HepG2 (cell line): ENCODE results near the gene MXRA7. TPM values are rescaled to one million over a fixed set of nuclear protein-coding genes. Genes with fewer than 3 reads are reported as not detected.

Source experiments
- CBFB ChIP-seq: sonication (generic); formaldehyde crosslinking; IDR thresholded peaks from 2 replicates; pipeline ENCODE4 v1.4.0; 2020; ENCODE audit warnings: missing genetic modification reagents
- DMAP1 ChIP-seq: IDR thresholded peaks from 2 replicates; pipeline ENCODE4 v1.6.1; 2016
- KAT7 ChIP-seq: IDR thresholded peaks from 2 replicates; pipeline ENCODE4 v1.6.1; 2018; ENCODE audit warnings: borderline replicate concordance, missing compliant biosample characterization
- MTA3 ChIP-seq: sonication (generic); formaldehyde crosslinking; IDR thresholded peaks from 2 replicates; pipeline ENCODE4 v1.4.0; 2020; ENCODE audit warnings: missing genetic modification reagents
- NCOR1 ChIP-seq: fragments of 200-600 bp; sonication (generic); IDR thresholded peaks from 2 replicates; pipeline ENCODE4 v1.7.0; 2017; ENCODE audit warnings: antibody characterized with exemption, low read length, borderline replicate concordance
- NFKBIZ ChIP-seq: IDR thresholded peaks from 2 replicates; pipeline ENCODE4 v1.6.1; 2018; ENCODE audit warnings: missing genetic modification reagents, missing compliant biosample characterization
- POGZ ChIP-seq: sonication (generic); formaldehyde crosslinking; IDR thresholded peaks from 2 replicates; pipeline ENCODE4 v1.4.0; 2020; ENCODE audit warnings: mild to moderate bottlenecking, missing genetic modification reagents
- RARA ChIP-seq: IDR thresholded peaks from 2 replicates; pipeline ENCODE4 v1.6.1; 2016; ENCODE audit warnings: missing genetic modification reagents, missing compliant biosample characterization
- RBM22 ChIP-seq: fragments of 200-400 bp; formaldehyde crosslinking; optimal IDR thresholded peaks from 2 replicates; pipeline ENCODE3; 2017; ENCODE audit warnings: mild to moderate bottlenecking, low read length, moderate library complexity
- RXRB ChIP-seq: IDR thresholded peaks from 2 replicates; pipeline ENCODE4 v1.6.1; 2016; ENCODE audit warnings: borderline replicate concordance, missing genetic modification reagents, missing compliant biosample characterization
- TCF7L2 ChIP-seq: IDR thresholded peaks from 2 replicates; pipeline ENCODE4 v1.6.1; 2011; ENCODE audit warnings: mild to moderate bottlenecking, low read depth, low read length, moderate library complexity
- ZKSCAN8 ChIP-seq: IDR thresholded peaks from 2 replicates; pipeline ENCODE4 v1.6.1; 2016; ENCODE audit warnings: borderline replicate concordance, missing genetic modification reagents, missing compliant biosample characterization
- ZNF260 ChIP-seq: sonication (generic); formaldehyde crosslinking; IDR thresholded peaks from 2 replicates; pipeline ENCODE4 v1.4.0; 2020; ENCODE audit warnings: missing genetic modification reagents, low read depth, mild to moderate bottlenecking, borderline replicate concordance
- ZNF333 ChIP-seq: sonication (generic); formaldehyde crosslinking; IDR thresholded peaks from 2 replicates; pipeline ENCODE4 v1.4.0; 2020; ENCODE audit warnings: mild to moderate bottlenecking, missing genetic modification reagents, borderline replicate concordance
- ZNF446 ChIP-seq: sonication (generic); formaldehyde crosslinking; IDR thresholded peaks from 2 replicates; pipeline ENCODE4 v1.5.0; 2020; ENCODE audit warnings: mild to moderate bottlenecking, missing genetic modification reagents
- ZNF562 ChIP-seq: sonication (generic); formaldehyde crosslinking; IDR thresholded peaks from 2 replicates; pipeline ENCODE4 v1.8.0; 2022; ENCODE audit warnings: missing genetic modification reagents, borderline replicate concordance
- ZNF572 ChIP-seq: sonication (generic); formaldehyde crosslinking; IDR thresholded peaks from 2 replicates; pipeline ENCODE4 v1.5.1; 2020; ENCODE audit warnings: mild to moderate bottlenecking, missing genetic modification reagents
- ZNF747 ChIP-seq: sonication (generic); formaldehyde crosslinking; IDR thresholded peaks from 2 replicates; pipeline ENCODE4 v1.8.1; 2023; ENCODE audit warnings: missing genetic modification reagents, mild to moderate bottlenecking, borderline replicate concordance
- ZNF75D ChIP-seq: sonication (generic); formaldehyde crosslinking; IDR thresholded peaks from 2 replicates; pipeline ENCODE4 v1.8.1; 2023; ENCODE audit warnings: missing genetic modification reagents, mild to moderate bottlenecking, borderline replicate concordance
- polyA plus RNA-seq, 8 experiments: library from polyadenylated mRNA; depleted of rRNA in 3 of 8; stranded (reverse) in 7 of 8; unstranded in 1 of 8; fragments of >200 nt; fragmentation: Illumina TruSeq in 4 of 8; extraction: Trizol in 4 of 8; gene quantifications; 2 replicates each; pipeline versions ENCODE4 v1.2.1 to v1.2.3, GENCODE V29; 2011 to 2016; ENCODE audit warnings: low read depth in 4 of 8, missing spikeins in 1 of 8, mixed read lengths in 1 of 8; ENCODE audit not compliant: insufficient read depth in 1 of 8
- total RNA-seq, 5 experiments: library from RNA; depleted of rRNA; stranded (reverse); fragments of >200 nt; fragmentation: Illumina TruSeq; extraction: Trizol; gene quantifications; 2 replicates each; pipeline ENCODE4 v1.2.3, GENCODE V29; 2016; ENCODE audit warnings: low read depth in 1 of 5
- TF ChIP-seq, protein P1 (sequence below): sonication (generic); formaldehyde crosslinking; conservative IDR thresholded peaks from 2 replicates; pipeline ENCODE4 v1.5.0; 2020; ENCODE audit warnings: missing genetic modification reagents
- TF ChIP-seq, protein P2 (sequence below): sonication (generic); formaldehyde crosslinking; IDR thresholded peaks from 2 replicates; pipeline ENCODE4 v1.4.0; 2020; ENCODE audit warnings: mild to moderate bottlenecking, low read depth, missing genetic modification reagents
- TF ChIP-seq, protein P3 (sequence below): sonication (generic); formaldehyde crosslinking; IDR thresholded peaks from 2 replicates; pipeline ENCODE4 v1.9.0; 2021; ENCODE audit warnings: missing genetic modification reagents, borderline replicate concordance
- TF ChIP-seq, protein P4 (sequence below): sonication (generic); formaldehyde crosslinking; IDR thresholded peaks from 2 replicates; pipeline ENCODE4 v1.8.1; 2023; ENCODE audit warnings: missing genetic modification reagents, inconsistent platforms, borderline replicate concordance
- TF ChIP-seq, protein P5 (sequence below): IDR thresholded peaks from 2 replicates; pipeline ENCODE4 v1.6.1; 2018; ENCODE audit warnings: missing genetic modification reagents

MXRA7 gene
- total and polyA plus RNA-seq, 2 of the 13 experiments (the other 11 are each of a cell fraction or from before 2014, with no cell fraction given): 44.8 to 112 TPM

DNA sequence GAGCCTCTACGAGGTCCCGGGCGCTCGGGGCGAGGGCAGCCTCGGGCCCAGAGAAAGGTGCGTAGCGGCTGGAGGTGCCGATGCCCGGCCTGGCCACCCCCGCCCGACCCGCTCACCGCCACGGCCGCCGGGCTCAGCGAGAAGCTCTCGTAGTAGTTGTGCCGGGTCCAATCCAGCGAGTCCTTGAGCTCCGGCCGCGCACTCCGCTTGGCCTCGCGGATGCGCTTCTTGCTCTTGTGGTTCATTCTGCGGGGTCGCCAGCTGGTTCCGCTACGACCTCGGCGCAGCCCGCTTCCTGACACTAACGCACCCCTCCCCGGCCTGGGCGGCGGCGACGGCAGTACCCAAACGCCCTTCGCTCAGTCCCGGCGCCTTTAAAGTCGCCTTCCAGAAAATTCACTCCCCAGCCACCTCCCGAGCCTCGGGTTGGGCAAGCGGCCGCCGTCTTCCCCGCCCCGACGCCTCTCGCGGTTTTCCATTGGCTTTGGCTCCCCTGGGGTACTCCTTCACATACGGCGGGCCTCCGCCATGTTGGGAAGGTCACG lies 15.5 kb upstream of the MXRA7 start, which contains the start of gene JMJD6 (continued):
- peak; percentile 14; the same call in 1 of the 2 replicates for TF ChIP-seq RARA (CRISPR knock-in tag)
- TF ChIP-seq KAT7 (CRISPR knock-in tag): peak; percentile 90; the same call in 1 of the 2 replicates
- TF ChIP-seq RBM22: no peak
- no peak for TF ChIP-seq ZNF75D (CRISPR knock-in tag)
- TF ChIP-seq MTA3 (CRISPR knock-in tag): no peak
- TF ChIP-seq CBFB (CRISPR knock-in tag): no peak
- TF ChIP-seq DMAP1: peak; percentile 82
- TF ChIP-seq, protein P1, sequence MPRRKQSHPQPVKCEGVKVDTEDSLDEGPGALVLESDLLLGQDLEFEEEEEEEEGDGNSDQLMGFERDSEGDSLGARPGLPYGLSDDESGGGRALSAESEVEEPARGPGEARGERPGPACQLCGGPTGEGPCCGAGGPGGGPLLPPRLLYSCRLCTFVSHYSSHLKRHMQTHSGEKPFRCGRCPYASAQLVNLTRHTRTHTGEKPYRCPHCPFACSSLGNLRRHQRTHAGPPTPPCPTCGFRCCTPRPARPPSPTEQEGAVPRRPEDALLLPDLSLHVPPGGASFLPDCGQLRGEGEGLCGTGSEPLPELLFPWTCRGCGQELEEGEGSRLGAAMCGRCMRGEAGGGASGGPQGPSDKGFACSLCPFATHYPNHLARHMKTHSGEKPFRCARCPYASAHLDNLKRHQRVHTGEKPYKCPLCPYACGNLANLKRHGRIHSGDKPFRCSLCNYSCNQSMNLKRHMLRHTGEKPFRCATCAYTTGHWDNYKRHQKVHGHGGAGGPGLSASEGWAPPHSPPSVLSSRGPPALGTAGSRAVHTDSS: no peak
- TF ChIP-seq NFKBIZ (CRISPR knock-in tag): 0 out of 2 replicates have a peak, but pooled peaks have one; percentile 21
- peak; percentile 54; the same call in 1 of the 2 replicates for TF ChIP-seq ZNF333 (CRISPR knock-in tag)
- TF ChIP-seq ZNF562 (CRISPR knock-in tag): no peak
- TF ChIP-seq, protein P2, sequence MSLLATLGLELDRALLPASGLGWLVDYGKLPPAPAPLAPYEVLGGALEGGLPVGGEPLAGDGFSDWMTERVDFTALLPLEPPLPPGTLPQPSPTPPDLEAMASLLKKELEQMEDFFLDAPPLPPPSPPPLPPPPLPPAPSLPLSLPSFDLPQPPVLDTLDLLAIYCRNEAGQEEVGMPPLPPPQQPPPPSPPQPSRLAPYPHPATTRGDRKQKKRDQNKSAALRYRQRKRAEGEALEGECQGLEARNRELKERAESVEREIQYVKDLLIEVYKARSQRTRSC (CRISPR knock-in tag): no peak
- TF ChIP-seq, protein P3, sequence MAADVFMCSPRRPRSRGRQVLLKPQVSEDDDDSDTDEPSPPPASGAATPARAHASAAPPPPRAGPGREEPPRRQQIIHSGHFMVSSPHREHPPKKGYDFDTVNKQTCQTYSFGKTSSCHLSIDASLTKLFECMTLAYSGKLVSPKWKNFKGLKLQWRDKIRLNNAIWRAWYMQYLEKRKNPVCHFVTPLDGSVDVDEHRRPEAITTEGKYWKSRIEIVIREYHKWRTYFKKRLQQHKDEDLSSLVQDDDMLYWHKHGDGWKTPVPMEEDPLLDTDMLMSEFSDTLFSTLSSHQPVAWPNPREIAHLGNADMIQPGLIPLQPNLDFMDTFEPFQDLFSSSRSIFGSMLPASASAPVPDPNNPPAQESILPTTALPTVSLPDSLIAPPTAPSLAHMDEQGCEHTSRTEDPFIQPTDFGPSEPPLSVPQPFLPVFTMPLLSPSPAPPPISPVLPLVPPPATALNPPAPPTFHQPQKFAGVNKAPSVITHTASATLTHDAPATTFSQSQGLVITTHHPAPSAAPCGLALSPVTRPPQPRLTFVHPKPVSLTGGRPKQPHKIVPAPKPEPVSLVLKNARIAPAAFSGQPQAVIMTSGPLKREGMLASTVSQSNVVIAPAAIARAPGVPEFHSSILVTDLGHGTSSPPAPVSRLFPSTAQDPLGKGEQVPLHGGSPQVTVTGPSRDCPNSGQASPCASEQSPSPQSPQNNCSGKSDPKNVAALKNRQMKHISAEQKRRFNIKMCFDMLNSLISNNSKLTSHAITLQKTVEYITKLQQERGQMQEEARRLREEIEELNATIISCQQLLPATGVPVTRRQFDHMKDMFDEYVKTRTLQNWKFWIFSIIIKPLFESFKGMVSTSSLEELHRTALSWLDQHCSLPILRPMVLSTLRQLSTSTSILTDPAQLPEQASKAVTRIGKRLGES: no peak
- TF ChIP-seq, protein P4, sequence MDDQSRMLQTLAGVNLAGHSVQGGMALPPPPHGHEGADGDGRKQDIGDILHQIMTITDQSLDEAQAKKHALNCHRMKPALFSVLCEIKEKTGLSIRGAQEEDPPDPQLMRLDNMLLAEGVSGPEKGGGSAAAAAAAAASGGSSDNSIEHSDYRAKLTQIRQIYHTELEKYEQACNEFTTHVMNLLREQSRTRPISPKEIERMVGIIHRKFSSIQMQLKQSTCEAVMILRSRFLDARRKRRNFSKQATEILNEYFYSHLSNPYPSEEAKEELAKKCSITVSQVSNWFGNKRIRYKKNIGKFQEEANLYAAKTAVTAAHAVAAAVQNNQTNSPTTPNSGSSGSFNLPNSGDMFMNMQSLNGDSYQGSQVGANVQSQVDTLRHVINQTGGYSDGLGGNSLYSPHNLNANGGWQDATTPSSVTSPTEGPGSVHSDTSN (CRISPR knock-in tag): no peak
- TF ChIP-seq ZNF747: peak; percentile 96
- TF ChIP-seq RXRB (CRISPR knock-in tag): peak; percentile 38; the same call in 1 of the 2 replicates
- TF ChIP-seq NCOR1: no peak
- no peak; the same call in 1 of the 2 replicates for TF ChIP-seq ZNF446
- TF ChIP-seq, protein P5, sequence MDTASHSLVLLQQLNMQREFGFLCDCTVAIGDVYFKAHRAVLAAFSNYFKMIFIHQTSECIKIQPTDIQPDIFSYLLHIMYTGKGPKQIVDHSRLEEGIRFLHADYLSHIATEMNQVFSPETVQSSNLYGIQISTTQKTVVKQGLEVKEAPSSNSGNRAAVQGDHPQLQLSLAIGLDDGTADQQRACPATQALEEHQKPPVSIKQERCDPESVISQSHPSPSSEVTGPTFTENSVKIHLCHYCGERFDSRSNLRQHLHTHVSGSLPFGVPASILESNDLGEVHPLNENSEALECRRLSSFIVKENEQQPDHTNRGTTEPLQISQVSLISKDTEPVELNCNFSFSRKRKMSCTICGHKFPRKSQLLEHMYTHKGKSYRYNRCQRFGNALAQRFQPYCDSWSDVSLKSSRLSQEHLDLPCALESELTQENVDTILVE (CRISPR knock-in tag): no peak; the same call in 1 of the 2 replicates
- TF ChIP-seq ZKSCAN8 (CRISPR knock-in tag): peak; percentile 16; the same call in 1 of the 2 replicates
- TF ChIP-seq ZNF572 (CRISPR knock-in tag): no peak
- TF ChIP-seq TCF7L2: no peak
- 0 out of 2 replicates have a peak, but pooled peaks have one; percentile 4 for TF ChIP-seq POGZ
- no peak for TF ChIP-seq ZNF260
